DND-41 (cell line): Measurements from ENCODE around the gene POLR1B.

Source experiments
- EZH2 ChIP-seq: IDR thresholded peaks from 3 replicates; pipeline ENCODE4 v1.6.1; 2012; ENCODE audit warnings: borderline replicate concordance, low read depth, mild to moderate bottlenecking, moderate library complexity, low read length, inconsistent platforms; ENCODE audit not compliant: severe bottlenecking
- TF ChIP-seq, protein P1 (sequence below): IDR thresholded peaks from 2 replicates; pipeline ENCODE4 v1.5.1; 2012; ENCODE audit warnings: borderline replicate concordance, low read length, moderate library complexity, mild to moderate bottlenecking; ENCODE audit not compliant: poor library complexity, severe bottlenecking; ENCODE audit errors: extremely low read depth

DNA sequence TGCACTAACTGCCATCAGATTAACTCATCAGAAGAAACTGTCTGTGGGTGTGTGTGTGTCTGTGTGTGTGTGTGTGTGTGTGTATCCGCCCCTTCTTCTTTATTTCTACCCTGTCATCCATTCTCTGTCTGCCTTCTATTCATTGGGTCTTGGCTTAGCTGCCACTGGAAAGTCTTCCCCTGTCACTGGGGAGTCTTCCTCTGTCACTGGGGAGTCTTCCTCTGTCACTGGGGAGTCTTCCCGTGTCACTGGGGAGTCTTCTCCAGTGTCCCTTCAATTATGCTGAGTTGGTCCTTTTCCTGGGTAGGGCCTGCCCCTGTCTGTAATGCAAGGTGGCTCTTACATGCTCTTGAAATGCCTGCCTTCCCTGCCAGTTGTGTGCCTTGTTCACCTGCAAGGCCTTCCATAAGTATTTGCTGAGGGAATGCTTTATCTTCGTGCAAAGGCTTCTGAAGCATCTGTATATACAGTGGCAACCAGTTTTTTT is 18.9 kb upstream of the POLR1B start:
- TF ChIP-seq, protein P1, sequence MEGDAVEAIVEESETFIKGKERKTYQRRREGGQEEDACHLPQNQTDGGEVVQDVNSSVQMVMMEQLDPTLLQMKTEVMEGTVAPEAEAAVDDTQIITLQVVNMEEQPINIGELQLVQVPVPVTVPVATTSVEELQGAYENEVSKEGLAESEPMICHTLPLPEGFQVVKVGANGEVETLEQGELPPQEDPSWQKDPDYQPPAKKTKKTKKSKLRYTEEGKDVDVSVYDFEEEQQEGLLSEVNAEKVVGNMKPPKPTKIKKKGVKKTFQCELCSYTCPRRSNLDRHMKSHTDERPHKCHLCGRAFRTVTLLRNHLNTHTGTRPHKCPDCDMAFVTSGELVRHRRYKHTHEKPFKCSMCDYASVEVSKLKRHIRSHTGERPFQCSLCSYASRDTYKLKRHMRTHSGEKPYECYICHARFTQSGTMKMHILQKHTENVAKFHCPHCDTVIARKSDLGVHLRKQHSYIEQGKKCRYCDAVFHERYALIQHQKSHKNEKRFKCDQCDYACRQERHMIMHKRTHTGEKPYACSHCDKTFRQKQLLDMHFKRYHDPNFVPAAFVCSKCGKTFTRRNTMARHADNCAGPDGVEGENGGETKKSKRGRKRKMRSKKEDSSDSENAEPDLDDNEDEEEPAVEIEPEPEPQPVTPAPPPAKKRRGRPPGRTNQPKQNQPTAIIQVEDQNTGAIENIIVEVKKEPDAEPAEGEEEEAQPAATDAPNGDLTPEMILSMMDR = no peak
- TF ChIP-seq EZH2 = no peak
